Measurements from ENCODE around the gene AMMECR1.

Gene AMMECR1

GRCh38 chrX:110226931-110227330 lies 91.0 kb downstream of the AMMECR1 start:
- no peak overlapping the region for H3K4me3 ChIP-seq (ENCODE audit: low read depth, low read length)
- DNase-seq (ENCODE audit: low read depth) = no peak
- TF ChIP-seq, protein P1, sequence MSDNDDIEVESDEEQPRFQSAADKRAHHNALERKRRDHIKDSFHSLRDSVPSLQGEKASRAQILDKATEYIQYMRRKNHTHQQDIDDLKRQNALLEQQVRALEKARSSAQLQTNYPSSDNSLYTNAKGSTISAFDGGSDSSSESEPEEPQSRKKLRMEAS (IDR thresholded peaks at IDR 0.05; ENCODE audit: low read depth, low read length) = no peak

GRCh38 chrX:110224926-110225617 lies 92.8 kb downstream of the AMMECR1 start:
- no peak for DNase-seq (ENCODE audit: low read depth)
- no peak overlapping the region for H3K4me3 ChIP-seq (ENCODE audit: low read depth, low read length)
- no peak for TF ChIP-seq MYC (IDR thresholded peaks at IDR 0.05; ENCODE audit: low read depth, low read length)

DNA sequence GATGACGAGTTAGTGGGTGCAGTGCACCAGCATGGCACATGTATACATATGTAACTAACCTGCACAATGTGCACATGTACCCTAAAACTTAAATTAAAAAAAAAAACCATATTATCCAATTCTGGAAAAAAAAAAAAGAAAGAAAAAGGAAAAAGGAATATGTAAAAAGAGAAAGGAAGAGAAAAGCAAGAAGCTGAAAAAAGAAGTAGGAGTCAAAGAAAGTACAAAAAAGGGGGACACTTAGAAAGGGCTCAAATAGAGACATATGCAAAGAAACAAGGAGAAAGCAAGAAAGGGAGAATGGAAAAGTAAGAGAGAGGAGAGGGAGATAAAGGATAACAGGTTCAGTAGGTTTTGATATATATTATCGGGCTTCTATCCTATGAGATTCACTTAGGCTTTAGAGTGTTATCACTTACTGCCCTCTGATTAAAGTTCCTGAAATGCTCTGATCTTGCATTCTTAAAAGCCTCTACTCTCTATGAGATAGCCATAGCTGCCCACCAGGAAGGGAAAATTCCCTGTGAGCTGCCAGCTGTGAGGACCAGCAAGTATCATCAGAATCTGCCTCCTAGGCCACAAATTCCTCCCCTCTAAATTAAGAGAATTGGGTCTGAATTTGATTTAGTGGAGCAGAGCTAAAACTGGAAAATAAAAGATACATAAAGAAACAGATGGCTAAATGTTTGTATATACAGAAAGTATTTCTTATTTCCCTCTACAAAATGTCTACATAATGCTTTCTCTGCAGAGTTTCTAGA lies 95.2 kb downstream of the AMMECR1 start:
- H3K4me3 ChIP-seq (ENCODE audit: low read depth, low read length) = no peak overlapping the region
- TF ChIP-seq, protein P1 (IDR thresholded peaks at IDR 0.05; ENCODE audit: low read depth, low read length) = no peak
- TF ChIP-seq POLR2A (IDR thresholded peaks at IDR 0.05; ENCODE audit: extremely low read depth, insufficient read length) (no peak), CTCF (IDR thresholded peaks at IDR 0.05; ENCODE audit: low read depth, low read length) (no peak), MYC (IDR thresholded peaks at IDR 0.05; ENCODE audit: low read depth, low read length) (no peak)
- DNase-seq (ENCODE audit: low read depth) = no peak

- TF ChIP-seq POLR2A (IDR thresholded peaks at IDR 0.05; ENCODE audit: extremely low read depth, insufficient read length) = no peak
- TF ChIP-seq, protein P1 (IDR thresholded peaks at IDR 0.05; ENCODE audit: low read depth, low read length) = no peak
- TF ChIP-seq CTCF (IDR thresholded peaks at IDR 0.05; ENCODE audit: low read depth, low read length) = no peak
- no peak for TF ChIP-seq MYC (IDR thresholded peaks at IDR 0.05; ENCODE audit: low read depth, low read length)
- H3K4me3 ChIP-seq (ENCODE audit: low read depth, low read length) = no peak overlapping the region
- no peak for DNase-seq (ENCODE audit: low read depth)
Measured at GRCh38 chrX:110219920-110220319, 98.0 kb downstream of the AMMECR1 start.

- peak; percentile 10 for DNase-seq (ENCODE audit: low read depth)
- TF ChIP-seq, protein P1 (IDR thresholded peaks at IDR 0.05; ENCODE audit: low read depth, low read length) = no peak
- H3K4me3 ChIP-seq (ENCODE audit: low read depth, low read length) = no peak overlapping the region
Measured at GRCh38 chrX:110218591-110218990, 99.3 kb downstream of the AMMECR1 start.

DNA sequence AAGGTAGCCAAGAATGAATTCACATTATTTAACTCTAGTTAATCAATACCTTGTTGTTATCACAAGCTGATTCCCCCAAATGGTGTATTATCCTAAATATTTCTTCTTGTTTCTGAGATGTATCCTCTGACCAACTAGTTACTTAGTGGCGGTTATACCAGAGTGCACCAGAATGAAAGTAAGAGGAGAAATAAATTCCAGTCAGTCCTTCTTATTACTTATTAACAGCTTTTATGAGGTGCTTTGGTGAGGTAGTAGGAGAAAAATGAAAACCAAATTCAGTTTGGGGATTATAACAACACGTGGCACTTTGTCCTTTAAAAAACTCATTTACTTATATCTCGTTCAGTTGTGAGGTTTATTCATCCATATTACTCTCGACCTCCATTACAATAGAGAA lies 101.9 kb downstream of the AMMECR1 start:
- no peak for DNase-seq (ENCODE audit: low read depth)
- no peak for TF ChIP-seq MYC (IDR thresholded peaks at IDR 0.05; ENCODE audit: low read depth, low read length)
- TF ChIP-seq CTCF (IDR thresholded peaks at IDR 0.05; ENCODE audit: low read depth, low read length) = no peak
- no peak for TF ChIP-seq POLR2A (IDR thresholded peaks at IDR 0.05; ENCODE audit: extremely low read depth, insufficient read length)
- TF ChIP-seq, protein P1 (IDR thresholded peaks at IDR 0.05; ENCODE audit: low read depth, low read length) = no peak
- H3K4me3 ChIP-seq (ENCODE audit: low read depth, low read length) = no peak overlapping the region

DNA sequence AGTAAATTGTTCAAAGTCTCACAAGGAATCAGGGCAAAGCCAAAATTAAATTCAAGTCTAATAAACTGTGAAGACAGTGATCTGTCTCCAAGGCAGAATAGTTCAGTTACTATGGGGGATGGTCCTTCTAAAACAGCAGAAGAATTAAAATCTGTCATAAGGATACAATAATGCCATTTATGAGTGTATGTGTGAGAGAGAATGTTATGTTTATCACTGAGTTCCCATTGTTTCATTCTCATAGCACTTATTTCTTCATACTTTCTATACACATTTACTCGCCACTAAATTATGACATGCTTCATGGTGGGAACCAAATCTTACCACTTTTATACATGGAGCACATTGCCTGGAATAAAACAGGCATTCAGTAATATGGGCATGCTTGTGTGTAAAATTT lies 102.5 kb downstream of the AMMECR1 start:
- no peak overlapping the region for H3K4me3 ChIP-seq (ENCODE audit: low read depth, low read length)
- no peak for DNase-seq (ENCODE audit: low read depth)
- TF ChIP-seq POLR2A (IDR thresholded peaks at IDR 0.05; ENCODE audit: extremely low read depth, insufficient read length) (no peak), MYC (IDR thresholded peaks at IDR 0.05; ENCODE audit: low read depth, low read length) (no peak), CTCF (IDR thresholded peaks at IDR 0.05; ENCODE audit: low read depth, low read length) (no peak)
- TF ChIP-seq, protein P1 (IDR thresholded peaks at IDR 0.05; ENCODE audit: low read depth, low read length) = no peak

Measured in NB4 (cell line).